Keratinocyte (primary cell): ENCODE measurements around the gene WIPF3.

Experiments
- CTCF ChIP-seq, 3 experiments: IDR thresholded peaks in 1 of 3; conservative IDR thresholded peaks in 1 of 3; optimal IDR thresholded peaks in 1 of 3; 2 replicates in 2 of 3; 3 replicates in 1 of 3; pipeline versions ENCODE3 to v1.5.1; 2011; ENCODE audit warnings: low read length in 3 of 3, mild to moderate bottlenecking in 3 of 3, moderate library complexity in 2 of 3, control low read depth in 1 of 3, inconsistent platforms in 1 of 3; ENCODE audit not compliant: insufficient read depth in 2 of 3; ENCODE audit errors: extremely low read depth in 1 of 3
- EZH2 ChIP-seq: IDR thresholded peaks from one replicate; pipeline ENCODE4 v1.6.1; 2012; ENCODE audit warnings: inconsistent platforms, mild to moderate bottlenecking, low read length, moderate library complexity

GRCh38 chr7:29890251-29890650 lies 83.9 kb downstream of the WIPF3 start:
- TF ChIP-seq CTCF (optimal IDR thresholded peaks at IDR 0.05 in 1 of 3, IDR thresholded peaks at IDR 0.05 in 1 of 3, conservative IDR thresholded peaks at IDR 0.05 in 1 of 3; ENCODE audit: extremely low read depth in 1 of 3, insufficient read depth in 2 of 3, low read length in 3 of 3), result no peak
- TF ChIP-seq EZH2, result no peak
